Osteocyte (in vitro differentiated cells): ENCODE measurements around the gene UXS1. TPM values are rescaled to one million over a fixed set of nuclear protein-coding genes. Genes with fewer than 3 reads are reported as not detected.
A peak's percentile ranks its signal among the peaks of the same experiment; 100 is the strongest.

Experiments used
- DNase-seq: peaks from one replicate; pipeline ENCODE4 v3.0.0; 2021; ENCODE audit warnings: mixed read lengths; ENCODE audit not compliant: unreplicated experiment; ENCODE audit errors: extremely low spot score
- H3K27ac Mint-ChIP-seq: one replicate; pipeline ENCODE4 v1.8.0; 2021; ENCODE audit warnings: mild to moderate bottlenecking, mixed read lengths; ENCODE audit not compliant: unreplicated experiment
- H3K27me3 Mint-ChIP-seq: one replicate; pipeline ENCODE4 v1.8.0; 2021; ENCODE audit warnings: mixed read lengths; ENCODE audit not compliant: unreplicated experiment
- H3K36me3 Mint-ChIP-seq: one replicate; pipeline ENCODE4 v1.8.0; 2021; ENCODE audit warnings: mixed read lengths; ENCODE audit not compliant: unreplicated experiment
- H3K4me1 Mint-ChIP-seq: one replicate; pipeline ENCODE4 v1.8.0; 2021; ENCODE audit warnings: mixed read lengths; ENCODE audit not compliant: unreplicated experiment
- H3K4me3 Mint-ChIP-seq: one replicate; pipeline ENCODE4 v1.8.0; 2021; ENCODE audit warnings: mild to moderate bottlenecking, moderate library complexity, mixed read lengths; ENCODE audit not compliant: unreplicated experiment
- H3K9me3 Mint-ChIP-seq: one replicate; pipeline ENCODE4 v1.8.0; 2021; ENCODE audit warnings: mixed read lengths; ENCODE audit not compliant: unreplicated experiment
- total RNA-seq: library from RNA; stranded (reverse); gene quantifications from 2 replicates; pipeline ENCODE4 v1.2.1, GENCODE V29; 2021
- TF ChIP-seq, protein P1 (sequence below): fragments of 200-600 bp; sonication (generic); IDR thresholded peaks from 2 replicates; pipeline ENCODE4 v1.5.0; 2021; ENCODE audit warnings: antibody characterized with exemption, mild to moderate bottlenecking, moderate library complexity

UXS1 gene
- total RNA-seq, 1 donor from 2014 or later = 23.2 TPM

DNA sequence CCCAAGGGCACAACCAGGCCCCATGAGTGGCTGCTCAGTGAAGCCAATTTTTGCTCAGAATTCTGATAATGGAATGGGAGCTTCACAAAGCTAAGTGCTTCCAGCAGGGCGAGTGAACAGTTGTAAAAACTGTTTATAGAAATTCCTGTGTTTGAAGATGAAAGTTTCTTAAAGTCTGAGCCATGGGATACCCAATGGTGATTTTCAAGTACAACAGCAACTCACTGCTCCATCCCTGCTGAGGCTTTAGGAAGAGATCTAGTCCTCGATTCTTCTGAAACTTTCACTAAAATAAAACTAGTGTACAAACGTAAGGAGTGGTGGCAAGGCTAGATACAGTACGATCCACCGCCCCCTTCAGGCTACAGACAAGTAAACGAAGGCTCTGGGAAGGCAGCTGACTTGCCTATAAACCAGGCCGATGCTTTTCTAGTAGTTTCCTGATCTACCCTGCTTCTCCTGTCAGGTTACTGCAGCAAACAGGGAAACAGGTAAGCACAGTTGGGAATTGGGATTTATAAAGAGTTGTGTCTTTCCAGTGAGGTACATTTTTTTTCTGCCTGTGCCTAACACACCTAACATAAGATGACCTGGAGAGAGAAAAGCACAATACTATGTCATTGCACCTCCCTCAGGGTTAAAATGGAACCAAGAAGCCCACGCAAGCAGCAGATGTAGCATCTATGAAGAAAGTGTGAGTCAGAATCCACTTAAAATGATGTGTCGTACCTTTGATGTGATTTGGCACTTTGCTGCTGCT lies 108.7 kb downstream of the UXS1 start:
- no peak for DNase-seq
- TF ChIP-seq, protein P1, sequence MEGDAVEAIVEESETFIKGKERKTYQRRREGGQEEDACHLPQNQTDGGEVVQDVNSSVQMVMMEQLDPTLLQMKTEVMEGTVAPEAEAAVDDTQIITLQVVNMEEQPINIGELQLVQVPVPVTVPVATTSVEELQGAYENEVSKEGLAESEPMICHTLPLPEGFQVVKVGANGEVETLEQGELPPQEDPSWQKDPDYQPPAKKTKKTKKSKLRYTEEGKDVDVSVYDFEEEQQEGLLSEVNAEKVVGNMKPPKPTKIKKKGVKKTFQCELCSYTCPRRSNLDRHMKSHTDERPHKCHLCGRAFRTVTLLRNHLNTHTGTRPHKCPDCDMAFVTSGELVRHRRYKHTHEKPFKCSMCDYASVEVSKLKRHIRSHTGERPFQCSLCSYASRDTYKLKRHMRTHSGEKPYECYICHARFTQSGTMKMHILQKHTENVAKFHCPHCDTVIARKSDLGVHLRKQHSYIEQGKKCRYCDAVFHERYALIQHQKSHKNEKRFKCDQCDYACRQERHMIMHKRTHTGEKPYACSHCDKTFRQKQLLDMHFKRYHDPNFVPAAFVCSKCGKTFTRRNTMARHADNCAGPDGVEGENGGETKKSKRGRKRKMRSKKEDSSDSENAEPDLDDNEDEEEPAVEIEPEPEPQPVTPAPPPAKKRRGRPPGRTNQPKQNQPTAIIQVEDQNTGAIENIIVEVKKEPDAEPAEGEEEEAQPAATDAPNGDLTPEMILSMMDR = peak; percentile 45
- peaks cover 20% of the 10 kb centered on the region for H3K9me3 Mint-ChIP-seq
- H3K4me3 Mint-ChIP-seq = no peak overlapping the region
- H3K27ac Mint-ChIP-seq = no peak overlapping the region
- H3K36me3 Mint-ChIP-seq = peaks cover 5% of the 10 kb centered on the region
- H3K27me3 Mint-ChIP-seq = peaks cover 58% of the 10 kb centered on the region
- no peaks in the 10 kb centered on the region for H3K4me1 Mint-ChIP-seq

DNA sequence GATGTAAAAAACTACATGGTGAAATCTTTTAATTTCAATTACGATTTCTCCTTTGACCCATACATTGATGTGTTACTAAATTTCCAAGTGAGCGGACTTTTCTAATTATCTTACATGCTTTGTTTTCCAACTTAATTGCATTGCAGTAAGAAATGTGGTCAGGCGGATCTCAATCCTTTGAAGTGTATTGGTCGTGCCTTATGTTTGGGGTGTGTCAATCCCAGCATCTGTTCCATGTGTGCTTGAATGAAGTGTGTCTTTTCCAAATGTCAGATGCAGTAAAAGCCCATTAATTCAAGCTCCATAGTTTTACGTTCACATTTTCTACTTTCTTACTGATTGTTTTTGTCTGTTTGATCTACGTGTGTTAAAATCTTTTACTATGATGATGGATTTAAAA lies 113.1 kb downstream of the UXS1 start:
- TF ChIP-seq, protein P1 = no peak
- Mint-ChIP-seq H3K9me3 (peaks cover 6% of the 10 kb centered on the region), H3K4me3 (no peak overlapping the region), H3K27ac (no peak overlapping the region), H3K36me3 (no peaks in the 10 kb centered on the region), H3K4me1 (no peaks in the 10 kb centered on the region), H3K27me3 (peaks cover 56% of the 10 kb centered on the region)
- no peak for DNase-seq

DNA sequence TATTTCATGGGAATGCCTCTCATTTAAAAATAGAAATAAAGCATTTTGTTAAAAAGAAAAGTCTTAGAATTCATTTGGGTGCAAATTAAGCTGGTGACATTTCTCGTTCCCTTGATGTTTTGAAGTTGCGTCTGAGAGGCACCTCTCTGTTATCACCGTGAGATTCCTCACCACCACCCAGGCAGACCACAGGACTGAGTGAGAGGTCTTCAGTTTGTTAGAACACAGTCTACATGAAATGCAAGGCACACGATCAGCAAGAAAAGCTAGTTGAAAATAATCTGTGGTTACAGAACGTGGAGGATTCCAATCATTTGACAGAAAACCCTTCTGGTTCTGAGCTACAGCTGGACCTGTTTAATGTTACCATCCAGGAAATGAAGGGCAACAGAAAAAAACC lies 116.0 kb downstream of the UXS1 start:
- TF ChIP-seq, protein P1 = no peak
- Mint-ChIP-seq H3K27me3 (peaks cover 53% of the 10 kb centered on the region), H3K36me3 (no peaks in the 10 kb centered on the region), H3K9me3 (peaks cover 6% of the 10 kb centered on the region), H3K4me3 (no peak overlapping the region), H3K4me1 (no peaks in the 10 kb centered on the region), H3K27ac (no peak overlapping the region)
- no peak for DNase-seq

DNA sequence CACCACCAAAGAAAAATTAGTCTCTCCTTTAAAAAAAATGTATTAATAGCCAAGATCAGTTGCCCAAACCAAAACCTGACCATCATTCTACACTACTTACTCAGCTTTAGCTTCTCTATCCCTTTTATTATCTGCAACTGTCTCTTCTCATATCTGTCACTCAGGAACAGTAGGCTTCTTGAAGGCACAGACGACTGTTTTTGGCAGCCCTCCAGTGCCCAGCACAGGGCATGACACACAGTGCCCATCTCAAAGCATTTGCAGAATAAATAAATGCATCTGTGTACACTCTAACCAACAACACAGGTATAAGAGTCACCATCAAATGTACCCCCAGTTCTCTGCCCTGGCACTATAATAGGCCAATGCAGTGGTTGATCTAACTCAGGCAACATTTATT lies 117.2 kb downstream of the UXS1 start:
- H3K36me3 Mint-ChIP-seq = no peaks in the 10 kb centered on the region
- H3K4me1 Mint-ChIP-seq = no peaks in the 10 kb centered on the region
- H3K9me3 Mint-ChIP-seq = peaks cover 6% of the 10 kb centered on the region
- TF ChIP-seq, protein P1 = no peak
- peaks cover 52% of the 10 kb centered on the region for H3K27me3 Mint-ChIP-seq
- no peak overlapping the region for H3K27ac Mint-ChIP-seq
- no peak overlapping the region for H3K4me3 Mint-ChIP-seq
- no peak for DNase-seq

DNA sequence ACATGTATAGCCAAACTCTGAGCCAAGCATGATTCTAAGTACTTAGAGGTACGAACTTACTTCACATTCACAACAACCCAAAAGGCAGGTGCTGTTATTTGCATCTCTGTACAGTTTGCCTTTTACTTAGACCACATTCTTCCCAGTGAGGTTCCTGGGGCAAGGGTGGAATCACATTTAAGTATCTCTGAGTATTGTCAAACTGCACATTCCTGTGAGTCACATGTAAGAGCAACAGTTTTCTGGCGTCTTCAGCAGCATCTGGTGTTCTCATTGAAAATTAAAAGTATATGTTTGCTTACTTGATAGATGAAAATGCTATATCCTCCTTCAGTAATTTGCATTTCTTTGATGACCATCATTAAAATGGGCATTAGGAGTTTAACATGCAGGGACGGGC lies 119.1 kb downstream of the UXS1 start:
- Mint-ChIP-seq H3K4me3 (no peak overlapping the region), H3K27me3 (peaks cover 48% of the 10 kb centered on the region), H3K4me1 (no peaks in the 10 kb centered on the region), H3K27ac (no peak overlapping the region), H3K9me3 (no peaks in the 10 kb centered on the region), H3K36me3 (no peaks in the 10 kb centered on the region)
- TF ChIP-seq, protein P1 = no peak
- no peak for DNase-seq
